GM19193 (cell line): Measurements from ENCODE around the gene SUSD6.

Source experiments
- POLR2A ChIP-seq: IDR thresholded peaks from 4 replicates; pipeline ENCODE4 v1.6.1; 2011; ENCODE audit not compliant: insufficient read depth, insufficient read length; ENCODE audit errors: extremely low read depth

SUSD6 gene

DNA sequence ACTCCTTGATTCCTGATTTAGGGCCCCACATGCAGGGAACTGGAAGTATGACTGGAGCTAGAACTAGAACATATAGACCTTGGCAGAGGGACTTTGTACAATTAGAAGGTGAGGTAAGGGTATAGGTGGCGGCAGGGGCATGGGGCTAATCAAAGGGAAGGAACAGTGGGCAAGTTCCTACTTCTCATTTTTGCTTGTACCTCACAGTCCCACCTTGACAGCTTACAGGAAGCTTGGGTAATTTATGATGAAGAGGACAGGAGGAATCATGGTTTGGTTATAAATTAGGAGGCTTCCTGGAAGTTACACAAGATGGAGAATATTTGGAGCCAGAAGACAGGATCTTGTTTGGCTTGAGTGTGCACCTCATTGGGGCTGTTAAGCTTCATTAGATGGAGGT is 33.4 kb downstream of the SUSD6 start:
- TF ChIP-seq POLR2A = no peak

DNA sequence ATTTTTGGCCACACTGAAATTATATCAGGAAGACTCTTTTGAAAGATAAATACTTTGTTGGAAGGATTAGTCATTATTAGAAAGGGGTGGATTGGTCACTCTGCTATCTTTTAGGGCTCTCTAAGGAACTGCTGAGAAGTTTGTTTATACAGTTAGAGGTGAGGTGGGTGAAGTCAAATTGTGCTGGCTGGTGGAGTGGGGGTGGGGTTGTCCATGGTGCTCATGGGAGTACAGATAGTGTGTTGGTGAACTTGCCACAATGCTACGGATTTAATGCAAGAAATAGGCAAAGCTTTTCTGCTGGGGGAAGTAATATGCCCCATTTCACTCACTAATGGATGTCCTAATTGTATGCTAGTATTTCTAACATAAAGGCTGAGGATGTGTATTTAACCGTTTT is 35.8 kb downstream of the SUSD6 start:
- no peak for TF ChIP-seq POLR2A

DNA sequence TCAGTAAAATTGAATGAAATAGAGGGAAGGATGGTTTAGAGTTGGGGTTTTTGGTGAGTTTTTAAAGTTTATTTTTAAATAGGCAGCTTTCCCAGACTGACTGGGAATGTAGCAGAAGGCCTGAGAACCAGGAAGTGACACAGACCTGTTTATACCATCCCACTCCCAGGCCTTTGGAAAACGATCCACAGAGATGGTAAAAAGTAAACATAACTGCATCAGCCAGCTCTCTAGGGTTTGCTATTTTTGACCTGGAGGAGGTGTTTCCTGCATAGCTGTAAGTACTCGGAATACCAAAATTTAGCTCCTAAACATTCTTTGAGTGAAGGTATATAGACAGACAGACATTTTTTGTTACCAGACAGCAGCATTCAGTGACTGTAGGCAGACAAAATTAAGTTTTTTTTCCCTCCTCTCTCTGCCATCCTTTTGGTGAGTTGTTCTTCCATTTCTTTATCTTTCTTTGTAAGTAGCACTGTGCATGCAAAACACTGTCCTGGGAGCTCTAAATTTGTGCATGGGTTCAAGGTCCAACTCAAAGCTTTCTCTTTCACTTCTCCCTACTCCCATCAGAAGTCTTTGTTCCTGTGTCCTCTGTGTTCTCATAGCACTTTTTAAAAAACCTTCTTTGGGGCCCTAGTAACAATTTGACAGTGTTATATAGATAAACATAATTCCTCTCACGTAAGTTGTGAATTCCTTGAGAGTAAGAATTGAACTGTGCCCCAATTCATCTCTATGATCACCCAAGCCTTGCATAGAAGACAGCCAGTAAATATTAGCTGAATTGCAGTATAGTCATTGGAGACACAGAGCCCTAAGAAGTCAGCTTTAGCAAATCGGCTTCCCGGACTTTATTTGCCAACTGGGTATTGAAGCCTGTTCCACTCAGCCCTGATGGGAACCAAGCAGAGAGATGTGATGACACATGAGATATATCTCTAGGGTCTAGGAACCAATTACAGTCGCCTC is 37.4 kb downstream of the SUSD6 start:
- no peak for TF ChIP-seq POLR2A

DNA sequence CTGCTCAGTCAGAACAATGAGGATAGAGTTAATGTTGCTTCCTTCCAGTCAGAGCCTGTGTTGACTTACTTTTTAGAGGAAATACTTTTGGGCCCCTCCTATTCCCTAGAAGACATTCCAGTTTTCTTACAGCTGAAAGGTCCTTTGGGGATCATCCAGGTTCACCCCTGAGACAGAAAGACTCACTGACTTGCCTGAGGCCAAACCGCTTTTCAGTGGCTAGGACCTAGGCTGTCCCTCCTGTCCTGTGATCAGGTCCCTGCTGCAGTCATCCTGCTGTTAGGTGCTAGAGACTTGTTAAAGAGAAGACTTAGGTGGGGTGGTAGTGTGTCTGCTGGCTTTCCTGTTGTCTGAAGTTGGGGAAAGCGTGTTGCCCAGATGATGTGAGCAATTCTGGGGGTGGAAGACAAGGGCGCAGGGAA is 39.6 kb downstream of the SUSD6 start:
- no peak for TF ChIP-seq POLR2A

DNA sequence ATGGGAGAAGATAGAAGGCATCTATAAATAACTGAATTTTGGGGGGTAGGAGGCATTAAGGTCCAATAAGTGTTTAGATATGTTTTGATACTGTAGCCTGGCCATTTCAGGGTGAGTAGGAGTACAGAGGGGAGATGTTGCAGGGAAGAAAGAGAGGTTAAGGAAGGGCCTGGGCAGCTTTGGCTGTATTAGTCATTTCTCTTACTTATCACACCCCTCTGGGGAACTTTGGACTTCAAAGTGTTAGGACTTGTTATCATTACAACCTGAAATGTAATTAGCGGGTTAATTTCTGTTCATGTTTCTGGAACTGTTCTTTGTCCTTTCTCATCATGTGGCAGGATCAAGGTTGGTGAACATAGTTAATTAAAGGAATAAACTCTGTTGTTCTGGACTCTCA is 40.3 kb downstream of the SUSD6 start:
- TF ChIP-seq POLR2A = no peak

DNA sequence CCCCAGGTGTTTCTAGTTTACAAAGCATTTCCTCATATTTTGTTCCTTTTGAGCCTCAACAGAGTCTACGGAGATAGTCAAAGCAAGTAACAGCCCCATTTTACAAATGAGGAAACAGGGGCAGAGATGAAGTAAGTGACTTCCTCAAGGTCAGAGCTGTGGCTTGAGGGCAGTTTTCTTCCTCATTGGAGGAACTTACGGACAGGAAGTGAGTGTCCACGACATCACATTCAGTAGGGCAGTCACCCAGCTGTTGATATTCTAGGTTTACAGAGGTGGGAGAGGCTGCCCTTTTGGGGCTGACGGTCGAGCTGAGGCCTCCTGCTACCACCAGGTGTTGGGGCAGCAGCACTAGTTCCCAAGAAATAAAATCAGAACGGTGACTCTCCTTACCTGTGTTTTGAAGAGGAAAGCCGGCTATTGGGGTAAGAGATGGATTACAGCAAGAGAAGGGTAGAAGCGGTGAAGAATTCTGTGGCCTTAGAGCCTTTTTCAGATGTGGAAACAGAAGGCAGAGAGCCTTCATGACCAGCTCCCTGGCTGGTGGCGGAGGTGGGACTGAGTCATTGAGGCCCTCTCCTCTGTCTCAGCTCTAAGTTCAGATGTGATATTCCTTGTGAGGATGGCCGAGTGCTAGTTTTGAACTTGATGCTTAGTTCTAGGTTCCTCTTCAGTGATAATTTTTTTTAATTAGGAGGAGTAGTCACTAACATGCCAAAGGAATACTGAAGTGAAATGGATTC is 41.7 kb downstream of the SUSD6 start:
- no peak for TF ChIP-seq POLR2A

DNA sequence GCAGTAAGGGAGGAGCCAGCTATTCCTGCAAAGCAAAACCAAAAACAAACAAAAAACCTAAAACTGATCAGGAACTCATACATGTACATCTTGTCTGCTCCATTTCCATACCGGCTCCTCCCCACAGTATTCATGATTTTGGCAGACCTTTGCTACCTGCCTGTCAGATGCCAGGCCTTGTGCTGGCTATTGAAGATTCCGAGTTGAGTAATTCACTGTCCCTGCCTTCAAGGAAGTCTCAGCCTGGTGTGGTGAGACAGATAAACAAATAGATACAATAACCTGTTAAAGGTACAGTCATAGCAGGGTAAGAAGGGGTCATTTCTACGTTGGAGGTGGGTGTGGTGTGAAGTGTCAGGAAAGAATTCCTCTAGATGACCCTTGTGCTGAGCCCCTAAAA is 42.7 kb downstream of the SUSD6 start:
- TF ChIP-seq POLR2A = no peak

DNA sequence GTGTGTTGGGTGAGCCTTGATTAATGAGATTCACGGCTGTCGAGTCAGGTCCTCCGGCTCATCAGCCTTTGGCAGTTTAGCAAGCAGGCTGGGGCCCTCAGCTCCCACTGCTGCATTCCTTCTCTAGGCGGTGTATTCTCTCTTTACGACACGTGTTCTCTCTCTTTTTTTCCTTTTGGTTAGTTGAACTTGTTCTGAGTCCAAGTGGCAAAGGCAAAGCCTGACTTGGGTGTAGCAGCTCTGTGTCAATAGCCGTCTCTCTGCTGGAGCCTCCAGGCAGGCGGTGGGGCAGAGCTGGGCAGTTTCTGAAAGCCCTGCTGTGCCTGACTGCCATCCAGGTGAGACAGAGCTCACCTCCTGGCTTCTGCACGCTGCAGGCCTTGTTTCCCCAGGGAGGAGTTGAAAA is 46.6 kb downstream of the SUSD6 start:
- TF ChIP-seq POLR2A = no peak

DNA sequence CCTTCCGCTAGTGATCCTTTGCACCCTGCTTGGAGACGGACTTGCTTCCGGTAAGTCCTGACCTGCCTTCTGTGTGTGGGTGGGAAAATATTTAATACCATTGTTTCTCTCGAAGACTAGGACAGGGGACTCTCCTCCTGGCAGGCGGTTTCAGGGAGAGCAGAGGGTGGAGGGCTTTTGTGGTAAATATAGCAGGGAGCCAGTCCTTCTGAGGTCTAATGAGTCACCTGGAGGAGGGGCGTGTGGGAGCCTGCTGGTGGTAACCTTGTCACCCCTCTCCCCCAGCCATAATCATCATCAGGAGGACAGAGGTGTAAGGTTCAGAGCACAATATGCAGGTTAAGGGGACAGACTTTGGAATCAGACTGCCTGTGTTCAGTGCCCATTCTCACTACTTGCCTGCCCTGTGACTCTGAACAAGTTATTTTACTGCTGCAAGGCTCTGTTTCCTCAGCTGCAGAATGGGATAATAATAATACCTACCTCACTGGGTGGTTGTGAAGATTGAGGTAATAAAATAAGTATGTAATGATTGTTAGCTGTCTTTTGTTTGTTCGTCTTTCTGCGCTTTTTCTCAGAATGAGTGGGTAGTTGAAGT is 47.4 kb downstream of the SUSD6 start:
- TF ChIP-seq POLR2A = no peak

DNA sequence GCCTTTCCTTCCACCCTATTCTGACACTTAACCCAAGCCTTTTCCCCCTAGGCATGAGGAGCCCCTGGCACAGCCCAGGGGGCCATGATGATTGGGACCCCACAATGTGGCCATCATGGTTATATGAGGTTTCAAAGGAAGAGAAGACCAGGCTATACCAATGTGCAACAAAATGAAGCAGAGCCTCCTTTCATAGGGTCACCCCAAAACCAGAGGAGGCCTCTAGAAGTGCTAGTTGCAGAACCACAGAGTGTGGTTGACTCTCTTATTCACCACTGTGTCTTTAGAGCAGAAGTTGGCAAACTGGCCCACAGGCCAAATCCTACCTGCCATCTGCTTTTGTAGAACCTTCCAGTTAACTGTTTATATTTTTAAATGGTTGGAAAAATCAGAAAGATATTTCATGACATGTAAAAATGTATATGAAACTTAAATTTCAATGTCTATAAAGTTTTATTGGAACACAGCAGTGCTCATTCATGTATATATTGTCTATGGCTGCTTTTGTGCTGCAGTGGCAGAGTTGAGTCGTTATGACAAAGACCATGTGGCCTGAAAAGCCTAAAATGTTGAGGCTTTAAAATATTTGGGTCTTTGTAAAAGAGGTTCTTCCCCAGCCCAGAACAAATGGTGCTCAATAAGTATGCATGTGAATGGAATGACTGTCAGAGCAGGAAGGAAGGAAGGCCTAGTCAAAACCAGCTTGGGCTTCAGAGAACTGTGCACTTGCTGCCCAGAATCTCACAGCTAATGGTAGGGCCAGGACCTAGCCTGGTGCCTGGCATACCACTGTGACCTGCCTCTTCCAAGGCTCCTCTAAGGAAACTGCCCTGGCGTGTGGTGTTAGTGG is 49.2 kb downstream of the SUSD6 start:
- TF ChIP-seq POLR2A = no peak

DNA sequence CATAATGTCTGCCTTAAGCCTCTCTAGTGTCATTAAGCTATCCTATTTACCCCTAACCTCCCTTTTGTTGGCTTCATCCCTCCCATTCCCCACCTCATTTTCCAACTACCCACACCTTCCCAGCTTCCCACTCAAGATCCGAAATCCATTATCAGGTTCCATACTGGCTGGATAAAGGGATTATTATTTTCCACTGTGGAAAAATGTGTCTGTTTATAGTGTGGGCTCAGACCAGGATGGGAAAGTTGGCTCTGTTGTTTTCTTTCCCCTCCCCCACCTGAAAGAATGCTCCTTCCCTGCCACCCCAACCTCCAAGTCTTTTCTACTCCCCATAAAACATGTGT is 49.8 kb downstream of the SUSD6 start:
- no peak for TF ChIP-seq POLR2A

DNA sequence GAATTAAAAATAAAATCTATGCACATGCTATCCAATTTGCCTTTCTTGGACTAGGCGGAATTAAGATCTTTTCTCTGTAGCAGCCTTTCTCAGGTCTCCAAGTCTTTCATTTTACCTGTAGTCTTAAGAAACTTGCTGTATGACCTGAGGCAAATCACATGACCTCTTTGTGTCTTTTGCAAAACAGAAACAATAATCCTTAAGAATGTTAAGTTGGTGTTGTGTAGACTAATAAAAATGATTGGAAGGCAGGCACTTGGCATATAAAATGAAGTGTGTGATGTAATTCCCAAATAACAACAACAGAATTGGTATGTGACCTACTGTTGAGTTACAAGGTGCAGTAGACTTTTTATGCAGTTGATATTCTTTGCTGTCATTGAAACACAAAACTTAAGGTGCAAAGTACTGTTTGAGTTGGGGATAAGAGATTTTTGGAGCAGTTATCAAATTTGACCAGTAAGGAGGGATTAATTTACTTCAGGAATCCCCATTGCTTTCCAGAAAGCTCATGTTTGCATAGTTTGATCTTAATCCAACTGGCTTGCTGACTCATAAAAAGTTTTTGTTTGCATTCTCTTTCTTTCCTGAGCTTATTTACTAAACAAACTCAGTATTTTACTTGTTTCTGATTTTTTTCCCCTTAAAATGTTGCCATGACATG is 51.4 kb downstream of the SUSD6 start:
- no peak for TF ChIP-seq POLR2A

DNA sequence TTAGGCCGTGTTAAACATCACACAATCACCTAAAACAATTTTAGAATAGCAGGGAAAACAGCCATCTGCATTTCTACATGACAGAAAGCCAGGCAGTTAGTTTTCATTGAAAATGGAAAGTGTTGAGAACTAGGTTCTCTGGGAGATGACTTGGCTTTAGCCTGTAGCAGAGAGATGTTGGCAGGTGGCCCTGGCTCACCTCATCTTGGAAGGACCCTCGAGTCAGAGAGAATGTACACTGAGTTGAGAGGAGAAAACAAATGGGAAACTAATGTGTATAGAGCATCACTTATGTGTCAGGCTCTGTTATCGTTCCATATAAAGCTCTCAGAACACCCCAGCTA is 51.9 kb downstream of the SUSD6 start:
- TF ChIP-seq POLR2A = no peak

DNA sequence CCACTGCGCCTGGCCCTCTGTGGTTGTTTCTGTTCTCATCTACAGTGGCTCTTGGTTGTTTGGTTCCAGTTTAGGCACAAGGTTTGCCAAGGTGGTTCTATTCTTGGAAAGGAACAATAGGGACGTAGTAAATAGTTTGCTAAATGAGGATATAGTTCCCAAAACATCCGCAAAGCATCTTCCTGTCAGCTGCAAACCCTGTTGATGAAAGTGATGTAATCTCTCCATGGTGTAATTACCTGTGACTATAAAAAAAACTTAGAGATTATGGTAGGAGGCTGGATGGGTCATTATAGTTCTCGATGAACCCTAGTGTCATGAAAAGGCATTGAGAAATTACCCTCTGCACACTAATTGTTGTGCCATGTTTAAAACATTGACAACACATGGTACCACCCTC is 52.9 kb downstream of the SUSD6 start:
- no peak for TF ChIP-seq POLR2A
